Right lobe of liver (tissue), 4 donors: ENCODE data around the gene C14orf132.

Source experiments
- POLR2A ChIP-seq: fragments of 450-650 bp; IDR thresholded peaks from one replicate; pipeline ENCODE4 v1.6.1; 2017; ENCODE audit warnings: antibody characterized with exemption, mild to moderate bottlenecking
- TF ChIP-seq, protein P1 (sequence below), 4 donors: fragments of 200-600 bp in 3 of 4; fragments of 450-650 bp in 1 of 4; IDR thresholded peaks; one replicate each; pipeline versions ENCODE4 v1.5.1 to v1.8.0; 2016 to 2022; ENCODE audit warnings: antibody characterized with exemption in 4 of 4, mild to moderate bottlenecking in 2 of 4
- donor health status: DM: no; HTN: no; CAD: no.
- donor health status: DM: no; HTN: no; CAD: no.
- donor health status: DM: no; HTN: yes; CAD: no.

DNA sequence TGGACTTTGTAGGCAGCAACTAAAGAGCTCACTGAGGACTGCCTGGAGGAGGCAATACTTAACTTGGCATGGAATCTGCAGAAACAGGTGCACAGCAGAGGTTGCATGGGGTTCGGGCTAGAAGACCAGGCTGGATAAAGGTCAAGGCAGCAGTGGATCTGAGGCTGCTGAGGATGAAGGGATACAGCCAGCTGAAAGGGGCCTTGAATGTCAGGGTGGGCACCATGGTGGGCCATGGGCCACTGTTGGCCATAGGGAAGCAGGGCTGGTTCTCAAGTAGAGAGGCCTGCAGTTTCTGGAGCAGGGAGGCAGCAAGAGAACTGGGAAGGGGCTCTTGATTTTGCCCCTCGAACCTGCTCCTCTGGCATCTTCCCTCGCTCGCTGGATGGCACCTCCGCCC, 55.5 kb downstream of the C14orf132 start:
- TF ChIP-seq, protein P1, sequence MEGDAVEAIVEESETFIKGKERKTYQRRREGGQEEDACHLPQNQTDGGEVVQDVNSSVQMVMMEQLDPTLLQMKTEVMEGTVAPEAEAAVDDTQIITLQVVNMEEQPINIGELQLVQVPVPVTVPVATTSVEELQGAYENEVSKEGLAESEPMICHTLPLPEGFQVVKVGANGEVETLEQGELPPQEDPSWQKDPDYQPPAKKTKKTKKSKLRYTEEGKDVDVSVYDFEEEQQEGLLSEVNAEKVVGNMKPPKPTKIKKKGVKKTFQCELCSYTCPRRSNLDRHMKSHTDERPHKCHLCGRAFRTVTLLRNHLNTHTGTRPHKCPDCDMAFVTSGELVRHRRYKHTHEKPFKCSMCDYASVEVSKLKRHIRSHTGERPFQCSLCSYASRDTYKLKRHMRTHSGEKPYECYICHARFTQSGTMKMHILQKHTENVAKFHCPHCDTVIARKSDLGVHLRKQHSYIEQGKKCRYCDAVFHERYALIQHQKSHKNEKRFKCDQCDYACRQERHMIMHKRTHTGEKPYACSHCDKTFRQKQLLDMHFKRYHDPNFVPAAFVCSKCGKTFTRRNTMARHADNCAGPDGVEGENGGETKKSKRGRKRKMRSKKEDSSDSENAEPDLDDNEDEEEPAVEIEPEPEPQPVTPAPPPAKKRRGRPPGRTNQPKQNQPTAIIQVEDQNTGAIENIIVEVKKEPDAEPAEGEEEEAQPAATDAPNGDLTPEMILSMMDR (IDR thresholded peaks at IDR 0.05): no peak
- TF ChIP-seq POLR2A: no peak
